NCI-H82 treated with DMSO at 0.1 percent for 48 hours (cell line): ENCODE results near the gene GLUD2.
"Not testable (repeated sequence)": the region's sequence is repeated elsewhere in the genome, so short reads cannot be mapped to it uniquely, and the experiment has no call there.

Source experiments
- DNase-seq: peaks from one replicate; lab custom pipeline; 2025; ENCODE audit not compliant: unreplicated experiment; lab: John Stamatoyannopoulos, UW

Gene GLUD2

DNA sequence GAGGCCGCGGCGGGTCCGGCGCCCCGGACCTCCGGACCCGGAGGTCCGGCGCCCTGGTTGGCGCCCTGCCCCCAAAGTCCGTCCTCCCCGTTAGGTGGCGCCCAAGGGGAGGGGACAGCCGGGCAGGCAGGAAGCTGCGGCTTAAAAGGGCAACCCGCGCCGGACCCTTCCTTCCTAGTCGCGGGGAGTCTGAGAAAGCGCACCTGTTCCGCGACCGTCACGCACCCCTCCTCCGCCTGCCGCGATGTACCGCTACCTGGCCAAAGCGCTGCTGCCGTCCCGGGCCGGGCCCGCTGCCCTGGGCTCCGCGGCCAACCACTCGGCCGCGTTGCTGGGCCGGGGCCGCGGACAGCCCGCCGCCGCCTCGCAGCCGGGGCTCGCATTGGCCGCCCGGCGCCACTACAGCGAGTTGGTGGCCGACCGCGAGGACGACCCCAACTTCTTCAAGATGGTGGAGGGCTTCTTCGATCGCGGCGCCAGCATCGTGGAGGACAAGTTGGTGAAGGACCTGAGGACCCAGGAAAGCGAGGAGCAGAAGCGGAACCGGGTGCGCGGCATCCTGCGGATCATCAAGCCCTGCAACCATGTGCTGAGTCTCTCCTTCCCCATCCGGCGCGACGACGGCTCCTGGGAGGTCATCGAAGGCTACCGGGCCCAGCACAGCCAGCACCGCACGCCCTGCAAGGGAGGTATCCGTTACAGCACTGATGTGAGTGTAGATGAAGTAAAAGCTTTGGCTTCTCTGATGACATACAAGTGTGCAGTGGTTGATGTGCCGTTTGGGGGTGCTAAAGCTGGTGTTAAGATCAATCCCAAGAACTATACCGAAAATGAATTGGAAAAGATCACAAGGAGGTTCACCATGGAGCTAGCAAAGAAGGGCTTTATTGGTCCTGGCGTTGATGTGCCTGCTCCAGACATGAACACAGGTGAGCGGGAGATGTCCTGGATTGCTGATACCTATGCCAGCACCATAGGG lies at the start of gene GLUD2:
GLUD2 (plus strand) TSS at position 170 of the 979 bp plus-strand sequence; CDS start at position 245, 75 bp downstream.
- DNase-seq: not testable (repeated sequence)

DNA sequence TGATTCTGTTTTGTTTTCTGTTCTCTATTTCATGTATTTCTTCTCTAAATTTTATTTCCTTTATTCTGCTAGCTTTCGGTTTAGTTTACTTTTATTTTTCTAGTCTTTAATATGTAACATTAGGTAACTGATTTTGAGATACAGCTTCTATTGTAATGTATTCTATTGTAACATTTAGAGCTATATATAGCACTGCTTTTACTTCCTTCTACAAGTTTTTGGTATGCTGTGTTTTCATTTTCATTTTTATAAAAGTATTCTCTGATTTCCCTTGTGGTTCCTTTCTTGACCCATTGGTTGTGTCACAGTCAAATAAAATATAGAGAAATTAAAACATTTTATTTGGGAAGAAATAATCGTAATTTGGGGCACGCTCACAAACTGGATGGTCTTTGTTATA lies 48.0 kb upstream of the GLUD2 start:
- DNase-seq: no peak

DNA sequence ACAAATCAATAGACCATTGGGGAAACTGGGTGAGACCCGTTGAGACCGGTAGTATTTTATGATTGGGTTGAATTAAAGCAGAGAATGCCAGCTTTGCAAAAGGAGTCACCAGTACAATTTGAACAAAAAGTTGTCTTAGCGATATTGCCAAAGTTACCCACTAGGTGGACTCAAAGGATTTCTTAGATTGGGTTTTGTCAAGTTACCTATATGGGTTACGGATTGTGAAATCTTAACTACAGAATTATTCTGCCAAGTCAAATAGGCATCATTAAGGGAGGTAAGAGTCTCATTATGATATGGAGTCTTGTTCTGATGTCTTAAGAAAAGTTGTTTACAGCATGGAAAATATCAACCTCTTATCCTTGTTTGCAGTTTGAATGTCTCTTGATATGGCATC lies 46.8 kb upstream of the GLUD2 start:
- DNase-seq: peak; percentile 24

DNA sequence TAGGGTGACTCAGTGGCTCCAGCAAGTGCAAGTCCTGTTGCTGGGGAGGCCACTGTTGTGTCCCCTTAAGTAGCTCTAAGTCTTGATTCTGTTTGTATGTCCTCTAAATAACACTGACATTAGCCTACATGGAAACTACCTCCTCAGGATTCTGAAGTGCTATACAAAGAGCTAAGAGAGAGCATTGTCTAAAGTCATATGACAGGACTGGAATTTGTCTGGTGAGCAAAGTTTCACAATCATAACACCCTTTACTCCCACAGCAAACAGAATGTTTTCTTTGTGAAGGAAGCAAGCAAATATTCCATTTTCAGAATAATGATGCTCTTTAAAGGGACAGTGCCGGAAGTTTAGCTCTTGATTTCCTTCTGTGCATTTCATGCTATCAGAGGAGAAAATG lies 38.5 kb upstream of the GLUD2 start:
- no peak for DNase-seq

DNA sequence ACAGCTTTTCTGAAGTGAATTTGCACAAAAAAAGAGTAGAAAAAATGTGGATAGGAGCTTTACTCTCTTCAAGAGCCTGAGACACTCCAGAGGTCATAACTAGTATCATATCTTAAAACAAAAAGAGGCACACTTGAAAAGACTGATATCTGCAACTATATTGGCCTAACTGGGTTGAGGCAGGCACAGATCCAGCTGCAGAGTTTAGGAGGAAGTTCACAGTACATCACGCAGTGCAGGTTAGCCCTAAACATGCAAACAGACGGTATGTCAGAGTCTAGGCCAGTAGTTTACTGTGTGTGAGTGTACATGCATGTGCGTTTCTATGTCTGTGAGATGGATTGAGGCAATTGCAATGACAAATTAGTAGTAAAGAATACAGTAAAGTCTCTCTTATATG lies 37.6 kb upstream of the GLUD2 start:
- DNase-seq: no peak

DNA sequence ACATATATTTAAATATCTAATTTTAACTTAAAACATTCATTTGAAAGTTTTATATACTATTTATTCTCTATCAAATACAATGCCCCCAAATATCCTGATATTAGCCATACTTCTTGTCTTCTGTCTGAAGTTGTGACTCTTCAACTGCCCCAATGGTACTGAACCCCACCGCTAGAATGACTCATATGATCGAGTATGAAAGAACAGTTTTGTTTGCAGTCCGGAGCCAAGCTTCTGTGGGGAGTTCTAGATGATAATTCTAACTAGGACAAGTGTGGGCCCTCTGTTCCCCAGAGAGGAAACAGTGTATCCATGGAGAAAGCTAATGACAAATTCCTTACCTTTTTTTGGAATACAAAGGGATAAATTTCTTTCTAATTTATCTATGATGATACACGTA lies 37.2 kb upstream of the GLUD2 start:
- no peak for DNase-seq

DNA sequence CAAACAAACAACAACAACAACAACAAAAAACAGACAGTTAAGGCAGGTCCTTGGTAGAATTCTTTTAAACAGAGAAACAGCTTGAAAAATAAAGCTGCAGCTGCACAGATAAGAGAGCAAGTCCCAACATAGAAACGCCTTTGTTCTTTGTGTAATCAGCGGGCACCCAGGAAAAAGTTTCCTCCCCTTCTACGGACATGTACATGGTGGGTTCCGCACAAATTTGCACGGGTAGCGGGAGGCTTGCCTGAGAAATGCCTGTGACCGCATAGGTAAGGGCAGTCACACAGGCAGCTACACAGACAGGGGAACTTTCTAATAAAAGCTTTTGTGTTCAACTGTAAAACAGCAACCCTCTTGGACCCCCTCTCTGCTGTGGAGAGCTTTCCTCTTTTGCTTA lies 36.2 kb upstream of the GLUD2 start:
- DNase-seq: no peak

DNA sequence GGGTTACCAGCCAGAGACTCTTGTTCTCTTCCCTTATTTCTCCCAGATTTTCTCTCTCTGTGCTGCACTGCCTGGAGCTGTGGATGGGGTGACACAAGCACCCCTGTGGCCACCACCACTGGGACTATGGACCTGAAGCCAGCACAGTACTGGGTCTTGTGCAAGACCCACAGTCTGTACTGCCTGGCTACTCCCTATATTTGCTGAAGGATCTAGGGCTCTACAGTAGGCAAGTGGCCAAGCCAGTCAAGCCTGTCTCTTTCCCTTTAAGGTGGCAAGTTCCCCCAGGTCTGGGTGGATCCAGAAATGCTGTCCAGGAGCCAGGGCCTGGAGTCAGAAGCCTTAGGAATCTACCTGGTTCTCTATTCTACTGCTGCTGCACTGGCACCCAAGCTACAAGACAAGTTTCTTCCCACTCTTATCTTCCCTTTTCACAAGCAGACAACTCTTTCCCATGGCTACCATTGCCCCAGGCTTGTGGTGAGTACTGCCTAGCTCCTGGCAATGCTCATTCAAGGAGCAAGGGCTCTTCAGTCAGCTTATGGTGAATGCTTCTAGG lies 33.4 kb upstream of the GLUD2 start:
- DNase-seq: no peak

DNA sequence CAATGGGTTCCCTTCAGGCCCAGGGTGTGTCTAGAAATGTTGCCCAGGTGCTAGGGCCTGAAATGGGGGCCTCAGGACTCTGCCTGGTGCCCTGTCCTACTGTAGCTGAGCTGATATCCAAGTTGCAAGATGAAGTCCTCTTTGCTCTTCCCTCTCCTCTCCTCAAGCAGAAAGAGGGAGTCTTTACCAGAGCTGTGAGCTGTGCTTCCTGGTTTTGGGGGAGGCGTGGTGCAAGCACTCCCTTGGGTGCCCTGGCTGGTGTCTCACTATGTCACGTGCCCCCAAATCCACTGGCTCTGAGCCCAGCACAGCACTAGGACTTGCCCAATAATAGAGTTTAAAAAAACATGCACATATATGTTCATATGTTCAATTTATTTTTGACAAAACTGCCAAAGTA lies 32.6 kb upstream of the GLUD2 start:
- no peak for DNase-seq

DNA sequence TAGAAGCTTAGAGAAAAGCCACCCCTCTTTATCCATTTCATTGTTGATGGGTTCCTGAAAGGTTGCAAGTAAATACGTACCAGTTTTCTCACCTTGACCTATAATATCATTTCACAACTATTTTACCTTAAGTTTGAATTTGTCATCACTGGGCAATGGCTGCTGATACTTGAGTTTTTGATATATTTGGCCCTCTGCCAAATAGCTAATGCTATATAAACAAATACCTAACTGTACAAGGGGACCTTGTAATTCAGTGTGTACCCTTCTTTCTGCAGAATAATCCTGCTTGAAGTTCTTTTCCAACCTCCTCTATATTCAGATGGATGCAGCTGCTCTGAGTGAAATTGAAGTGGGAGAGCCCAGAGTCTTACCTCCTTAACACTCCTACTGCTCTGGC lies 19.0 kb upstream of the GLUD2 start:
- DNase-seq: no peak

DNA sequence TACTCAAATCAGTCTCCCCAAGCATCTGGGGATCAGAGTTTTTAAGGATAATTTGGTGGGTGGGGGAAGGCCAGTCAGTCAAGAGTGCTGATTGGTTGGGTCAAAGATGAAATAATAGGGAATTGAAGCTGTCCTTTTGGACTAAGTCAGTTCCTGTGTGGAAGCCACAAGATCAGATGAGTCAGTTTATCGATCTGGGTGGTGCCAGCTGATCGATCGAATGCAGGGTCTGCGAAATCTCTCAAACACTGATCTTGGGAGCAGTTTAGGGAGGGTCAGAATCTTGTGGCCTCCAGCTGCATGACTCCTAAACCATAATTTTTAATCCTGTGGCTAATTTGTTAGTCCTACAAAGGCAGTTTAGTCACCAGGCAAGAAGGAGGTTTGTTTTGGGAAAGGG lies 17.3 kb upstream of the GLUD2 start:
- no peak for DNase-seq

DNA sequence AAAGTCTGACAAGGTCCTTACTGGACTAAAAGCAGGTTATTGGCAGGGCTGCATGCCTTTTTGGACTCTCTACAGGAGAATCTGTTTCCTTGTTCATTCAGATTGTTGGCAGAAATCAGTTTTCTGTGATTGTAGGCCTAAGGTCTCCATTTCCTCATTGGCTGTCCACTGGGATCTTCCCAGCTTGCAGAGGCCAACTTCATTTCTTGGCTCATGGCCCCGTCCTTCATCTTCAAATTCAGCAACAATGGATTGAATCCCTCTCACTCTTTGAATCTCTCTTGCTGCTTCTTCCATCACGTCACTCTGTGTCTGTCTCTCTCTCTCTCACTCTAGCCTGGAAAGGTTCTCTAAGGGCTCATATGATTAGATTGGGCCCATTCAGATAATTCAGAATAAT lies 14.9 kb upstream of the GLUD2 start:
- no peak for DNase-seq

DNA sequence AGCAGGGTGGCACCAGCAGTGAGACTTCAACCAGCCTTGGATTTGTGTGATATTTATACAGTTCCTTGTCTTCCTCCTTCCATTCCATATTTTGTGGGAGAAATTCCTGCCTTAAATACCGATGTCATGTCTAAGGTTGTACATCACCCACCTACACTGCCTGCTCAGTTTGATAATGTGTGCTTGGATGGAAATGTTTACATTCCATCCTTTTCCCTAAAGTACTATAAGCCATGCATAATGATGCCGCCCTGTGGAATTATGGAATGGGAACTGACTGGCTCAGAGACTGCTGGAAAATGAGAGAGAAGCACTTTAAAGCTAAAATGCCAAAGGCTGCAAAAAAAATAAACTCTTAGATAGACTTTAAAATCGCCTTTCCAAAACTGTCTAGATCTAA lies 11.3 kb upstream of the GLUD2 start:
- no peak for DNase-seq

DNA sequence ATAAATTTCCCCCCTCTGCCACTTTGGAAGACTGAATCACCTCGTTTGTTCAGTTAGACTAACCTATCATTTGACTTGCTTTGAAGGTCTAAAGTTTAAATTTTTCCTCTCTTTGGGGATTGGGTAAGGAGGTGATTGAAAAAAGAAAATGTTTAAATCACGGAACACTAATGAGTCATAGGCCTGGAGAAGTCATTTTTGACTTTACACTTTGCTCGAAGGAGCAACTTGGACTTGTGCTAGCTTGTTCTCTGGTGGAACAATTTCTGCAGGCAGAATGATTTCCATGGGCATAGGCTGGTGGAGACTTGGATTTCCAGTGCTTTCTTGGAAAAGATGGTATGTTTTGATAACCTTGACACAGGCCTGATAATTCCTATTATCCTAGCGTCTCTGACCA lies 10.5 kb upstream of the GLUD2 start:
- DNase-seq: no peak

DNA sequence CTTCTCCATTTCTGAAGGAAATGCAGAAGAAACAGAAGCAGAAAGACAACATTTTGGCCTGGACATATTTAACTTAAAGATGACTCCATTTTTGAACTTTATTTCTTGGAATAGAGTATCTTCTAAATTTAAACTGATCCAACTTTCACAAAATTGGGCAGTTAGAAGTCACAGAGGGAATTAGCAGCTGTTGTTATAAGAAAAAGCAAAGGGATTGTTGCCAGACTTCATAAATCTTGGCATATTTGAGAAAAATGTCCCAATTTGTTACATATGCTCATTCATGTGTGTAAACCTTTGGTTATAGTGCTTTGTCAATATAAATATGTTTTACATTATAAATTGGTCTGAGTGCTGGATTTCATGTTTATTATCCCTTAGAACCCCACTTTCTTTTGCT lies 3.4 kb downstream of the GLUD2 start:
- no peak for DNase-seq

DNA sequence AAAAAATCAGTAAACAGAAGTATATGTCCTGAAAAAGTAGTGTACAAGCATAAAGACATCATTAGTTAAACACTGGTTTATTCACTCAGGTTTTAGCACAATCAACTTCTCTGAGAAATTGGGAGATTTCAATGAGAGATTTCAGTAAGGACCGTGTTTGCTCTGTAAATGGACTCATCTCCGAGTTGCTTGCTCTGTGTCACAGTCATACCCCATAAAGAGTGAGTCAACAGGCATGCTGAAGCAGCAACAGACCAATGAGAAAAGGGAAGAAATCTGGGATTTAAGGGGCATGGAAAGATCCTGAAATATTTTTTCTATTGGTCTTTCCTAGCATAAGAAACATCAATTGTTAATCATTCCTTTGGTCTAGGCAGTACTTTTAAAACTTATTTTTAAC lies 4.7 kb downstream of the GLUD2 start:
- no peak for DNase-seq

DNA sequence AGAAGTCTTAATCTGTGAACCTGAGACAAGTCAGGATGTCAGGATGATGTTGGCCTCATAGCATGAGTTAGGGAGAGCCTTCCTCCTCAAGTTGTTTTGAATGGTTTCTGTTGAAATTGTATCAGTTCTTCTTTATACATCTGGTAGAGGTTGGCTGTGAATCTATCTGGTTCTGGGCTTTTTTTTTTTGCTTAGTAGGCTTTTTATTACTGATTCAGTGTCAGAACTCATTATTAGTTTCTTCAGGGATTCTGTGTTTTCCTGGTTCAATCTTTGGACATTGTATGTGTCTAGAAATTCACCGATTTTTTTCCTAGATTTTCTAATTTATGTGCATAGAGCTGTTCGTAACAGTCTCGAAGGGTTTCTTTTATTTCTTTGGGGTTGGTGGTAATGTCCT lies 14.9 kb downstream of the GLUD2 start:
- no peak for DNase-seq

DNA sequence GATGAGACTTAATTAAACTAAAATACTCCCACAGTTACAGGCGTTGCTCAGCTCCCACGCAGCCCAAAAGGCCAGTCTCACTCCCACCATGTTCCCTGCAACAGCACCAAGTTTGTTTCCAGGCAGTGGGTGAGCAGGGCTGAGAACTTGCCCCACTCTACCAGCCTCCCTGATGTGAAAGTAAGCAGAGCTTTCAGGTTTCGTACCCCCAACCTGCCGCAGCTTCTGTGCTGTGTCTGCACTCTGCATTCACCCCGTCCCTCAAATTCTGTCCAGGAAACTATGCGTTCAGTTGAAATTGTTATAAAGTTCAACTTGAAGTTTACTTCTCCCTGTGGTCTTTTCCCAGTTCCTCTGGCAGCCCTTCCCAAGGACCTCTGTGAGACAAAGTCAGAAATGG lies 17.2 kb downstream of the GLUD2 start:
- no peak for DNase-seq

DNA sequence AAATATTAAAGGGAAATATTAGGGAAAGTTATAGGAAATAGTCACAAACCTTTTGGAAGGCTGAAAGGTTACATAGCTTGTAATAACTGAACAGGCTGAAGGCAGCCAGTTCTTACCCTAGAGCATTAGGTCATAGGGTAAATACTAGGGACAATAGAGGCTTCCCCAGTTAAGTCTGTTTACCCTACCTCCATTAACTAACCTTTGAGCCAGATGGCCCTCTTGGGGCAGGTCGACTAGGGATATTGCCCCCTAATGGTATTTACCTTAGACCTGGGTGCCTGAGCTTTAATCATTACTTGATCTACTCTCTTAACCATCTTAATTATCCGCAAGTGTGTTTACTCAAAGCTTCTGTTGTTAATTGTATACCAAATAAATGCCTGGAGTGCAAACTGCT lies 36.8 kb downstream of the GLUD2 start:
- DNase-seq: peak; percentile 89

DNA sequence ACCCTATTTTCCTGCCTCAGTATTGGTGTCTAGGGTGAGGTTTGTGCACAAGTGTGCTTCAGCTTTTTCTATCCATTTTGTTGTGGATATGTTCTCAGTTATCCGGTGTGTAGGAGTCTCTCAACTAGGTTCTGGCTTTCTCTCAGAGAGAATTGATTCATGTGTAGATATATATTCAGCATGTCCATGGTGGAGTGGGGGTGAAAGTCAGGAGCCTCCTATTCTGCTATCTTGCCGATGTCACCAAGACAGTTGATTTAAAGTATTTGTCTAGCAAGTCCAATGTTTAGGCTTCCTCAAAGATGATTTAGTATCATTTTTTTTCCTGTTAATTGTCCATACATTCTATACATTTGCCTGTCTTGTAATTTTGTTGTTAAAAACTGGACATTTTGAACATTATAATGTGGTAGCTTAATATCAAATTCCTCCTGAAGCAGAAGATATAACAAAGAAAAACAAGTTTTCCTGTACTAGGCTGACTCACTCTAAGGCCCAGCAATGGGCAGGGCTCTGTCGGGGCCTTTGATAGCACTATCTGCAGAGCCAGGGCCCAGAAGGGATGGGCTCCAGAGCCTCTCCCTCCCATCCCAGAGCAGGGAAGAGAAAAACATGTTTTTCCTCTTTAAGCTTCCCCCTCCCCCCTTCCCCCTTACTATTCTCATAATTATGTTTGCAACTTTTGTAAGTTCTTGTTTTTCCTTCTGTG lies 37.6 kb downstream of the GLUD2 start:
- no peak for DNase-seq

DNA sequence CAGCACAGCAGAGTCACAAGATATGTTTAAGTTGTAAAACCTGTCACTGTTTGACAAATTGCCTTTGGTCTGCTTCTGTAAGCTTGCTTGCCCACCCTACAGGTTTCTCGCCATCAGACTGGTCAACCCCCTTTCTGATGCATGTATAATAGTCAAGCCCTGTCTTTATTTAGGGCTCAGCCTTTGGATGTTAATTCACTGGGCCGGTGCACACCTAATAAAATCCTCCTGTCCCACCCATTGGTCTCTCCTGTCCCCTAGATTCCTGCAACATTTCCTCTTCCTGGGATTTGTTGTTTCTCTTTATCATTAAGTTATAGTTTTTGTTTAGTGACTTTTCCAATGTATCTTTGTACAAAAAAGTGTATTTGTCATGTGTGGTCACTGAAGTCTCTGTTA lies 38.2 kb downstream of the GLUD2 start:
- DNase-seq: no peak

DNA sequence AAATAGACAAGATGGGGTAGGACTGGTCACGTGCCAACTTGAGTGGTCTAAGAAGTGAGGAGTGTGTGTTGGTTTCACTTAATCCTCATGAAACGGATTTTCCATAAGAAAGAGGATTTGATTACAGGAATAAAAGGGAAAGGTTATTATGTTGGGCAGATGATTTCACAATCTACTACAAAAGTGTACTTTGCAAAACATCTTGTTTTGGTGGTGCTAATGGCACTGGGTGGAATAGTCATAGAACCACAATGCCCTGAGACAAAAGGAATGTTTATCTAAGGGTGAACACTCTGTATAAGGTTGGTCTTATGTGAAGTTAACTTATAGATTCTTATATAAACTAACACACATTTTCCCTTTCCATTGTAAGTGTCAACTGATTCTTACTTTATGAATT lies 45.6 kb downstream of the GLUD2 start:
- DNase-seq: peak; percentile 10
